Measurements from ENCODE around the gene COX4I1.

DNA sequence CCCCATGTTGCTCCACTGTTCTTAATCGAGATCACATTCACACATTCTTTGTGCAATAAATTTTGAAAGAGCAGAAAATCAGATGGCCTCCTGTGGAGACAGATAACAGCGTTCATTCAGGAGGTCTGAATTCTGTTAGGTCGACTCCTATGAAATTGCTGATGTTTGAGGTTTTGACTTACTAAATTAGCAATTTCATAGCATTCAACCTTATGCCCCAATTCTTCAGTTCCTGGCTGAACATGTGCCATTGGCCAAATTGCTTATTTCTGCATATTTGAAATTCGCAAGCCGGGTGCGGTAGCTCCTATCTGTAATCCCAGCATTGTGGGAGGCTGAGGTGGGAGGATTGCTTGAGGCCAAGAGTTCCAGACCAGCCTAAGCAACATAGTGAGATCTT lies 26.5 kb upstream of the COX4I1 start:
- no peak for TF ChIP-seq POLR2A (IDR thresholded peaks at IDR 0.05)
- TF ChIP-seq, protein P1, sequence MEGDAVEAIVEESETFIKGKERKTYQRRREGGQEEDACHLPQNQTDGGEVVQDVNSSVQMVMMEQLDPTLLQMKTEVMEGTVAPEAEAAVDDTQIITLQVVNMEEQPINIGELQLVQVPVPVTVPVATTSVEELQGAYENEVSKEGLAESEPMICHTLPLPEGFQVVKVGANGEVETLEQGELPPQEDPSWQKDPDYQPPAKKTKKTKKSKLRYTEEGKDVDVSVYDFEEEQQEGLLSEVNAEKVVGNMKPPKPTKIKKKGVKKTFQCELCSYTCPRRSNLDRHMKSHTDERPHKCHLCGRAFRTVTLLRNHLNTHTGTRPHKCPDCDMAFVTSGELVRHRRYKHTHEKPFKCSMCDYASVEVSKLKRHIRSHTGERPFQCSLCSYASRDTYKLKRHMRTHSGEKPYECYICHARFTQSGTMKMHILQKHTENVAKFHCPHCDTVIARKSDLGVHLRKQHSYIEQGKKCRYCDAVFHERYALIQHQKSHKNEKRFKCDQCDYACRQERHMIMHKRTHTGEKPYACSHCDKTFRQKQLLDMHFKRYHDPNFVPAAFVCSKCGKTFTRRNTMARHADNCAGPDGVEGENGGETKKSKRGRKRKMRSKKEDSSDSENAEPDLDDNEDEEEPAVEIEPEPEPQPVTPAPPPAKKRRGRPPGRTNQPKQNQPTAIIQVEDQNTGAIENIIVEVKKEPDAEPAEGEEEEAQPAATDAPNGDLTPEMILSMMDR (IDR thresholded peaks at IDR 0.05), result no peak
